RWPE1 (cell line): ENCODE data around the gene TSPAN3.

Source experiments
- CTCF ChIA-PET: fragments of 350-600 bp; sonication (Branson Sonifier 250); formaldehyde crosslinking; extraction: SDS; loops from one replicate; lab custom pipeline; 2021; lab: Yijun Ruan, JAX
- POLR2A ChIA-PET: fragments of 400-600 bp; formaldehyde crosslinking; extraction: SDS; loops from one replicate; lab custom pipeline; 2020; ENCODE audit warnings: antibody characterized with exemption; ENCODE audit not compliant: low non-redundant PET; lab: Yijun Ruan, JAX
- DNase-seq: peaks from one replicate; pipeline ENCODE4 v3.0.0; 2012; ENCODE audit warnings: low spot score
- H3K27ac ChIP-seq: fragments of 450-650 bp; 2 replicates; pipeline ENCODE4 v1.5.1; 2017
- CTCF ChIP-seq: fragments of 450-650 bp; conservative IDR thresholded peaks from 2 replicates; pipeline ENCODE4 v1.5.1; 2017; ENCODE audit warnings: low read depth, mild to moderate bottlenecking

TSPAN3 gene

GRCh38 chr15:77042955-77043920 lies 27.7 kb downstream of the TSPAN3 start:
- TF ChIP-seq CTCF = no peak
- POLR2A ChIA-PET = no interaction called here
- CTCF ChIA-PET = no interaction called here
- H3K27ac ChIP-seq = peak overlapping the region; percentile 74; the same call in 1 of the 2 replicates
- no peak for DNase-seq

GRCh38 chr15:77042245-77042919 lies 28.5 kb downstream of the TSPAN3 start:
- CTCF ChIA-PET = no interaction called here
- no peak for DNase-seq
- H3K27ac ChIP-seq = no peak overlapping the region

GRCh38 chr15:77040673-77041072 lies 30.2 kb downstream of the TSPAN3 start:
- no peak for DNase-seq
- ChIA-PET CTCF (interaction anchor here (0.6 kb wide), 1 partner anchor 28 kb away, joined by 3 read pairs; no protein-coding TSS in a partner anchor), POLR2A (no interaction called here)
- TF ChIP-seq CTCF = no peak
- no peak overlapping the region for H3K27ac ChIP-seq

More at GRCh38 chr15:77042245-77042919, 28.5 kb downstream of the TSPAN3 start:
- POLR2A ChIA-PET = no interaction called here
- TF ChIP-seq CTCF = no peak

- no peak for DNase-seq
- ChIA-PET CTCF (no interaction called here), POLR2A (no interaction called here)
- no peak for TF ChIP-seq CTCF
- peak overlapping the region; percentile 57 for H3K27ac ChIP-seq
These were observed 31.1 kb downstream of the TSPAN3 start for GRCh38 chr15:77039848-77040247.

GRCh38 chr15:77039217-77039533 lies 31.7 kb downstream of the TSPAN3 start:
- H3K27ac ChIP-seq = peak overlapping the region; percentile 57
- TF ChIP-seq CTCF = no peak
- ChIA-PET POLR2A (no interaction called here), CTCF (no interaction called here)
- no peak for DNase-seq
